NCI-H2196 treated with DMSO at 0.1 percent for 48 hours (cell line): Measurements from ENCODE around the gene TMEM171.

ENCODE experiments used
- DNase-seq: peaks from one replicate; lab custom pipeline; 2025; ENCODE audit not compliant: unreplicated experiment; lab: John Stamatoyannopoulos, UW

TMEM171 gene

DNA sequence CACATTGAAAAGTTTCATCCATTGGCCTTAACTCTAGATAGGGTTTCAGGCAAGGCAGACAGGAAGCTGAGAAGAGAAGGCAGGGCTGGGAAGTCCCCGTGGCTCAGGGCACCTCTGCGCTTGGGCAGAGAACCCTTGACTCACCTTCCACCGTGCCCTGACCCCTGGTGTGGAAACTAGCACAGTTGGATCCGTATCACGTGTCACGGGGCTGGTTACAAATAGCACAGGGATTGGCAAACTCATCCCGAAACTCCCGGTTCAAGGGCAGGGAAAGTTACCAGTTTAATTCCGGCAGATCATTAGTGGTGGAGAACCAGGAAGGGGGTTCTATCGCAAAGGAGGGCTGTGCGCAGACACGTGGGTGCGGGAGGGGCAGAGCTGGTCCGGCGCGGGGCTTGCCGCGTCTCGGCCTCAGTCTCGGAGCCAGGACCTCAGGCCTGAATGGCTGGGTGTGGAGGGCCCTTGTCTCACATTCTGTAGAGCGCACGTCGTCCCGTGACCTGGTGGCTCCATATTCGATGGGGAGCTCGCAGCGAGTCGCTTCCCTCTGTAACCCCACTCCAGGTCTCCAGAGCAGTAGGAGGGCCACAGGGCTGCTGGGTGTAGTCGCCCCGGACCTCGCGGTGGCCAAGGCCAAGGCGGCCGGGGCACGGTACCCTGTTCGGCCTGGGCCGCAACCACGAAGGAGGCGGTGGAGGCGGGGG lies 771 bp upstream of the TMEM171 start:
- no peak for DNase-seq

DNA sequence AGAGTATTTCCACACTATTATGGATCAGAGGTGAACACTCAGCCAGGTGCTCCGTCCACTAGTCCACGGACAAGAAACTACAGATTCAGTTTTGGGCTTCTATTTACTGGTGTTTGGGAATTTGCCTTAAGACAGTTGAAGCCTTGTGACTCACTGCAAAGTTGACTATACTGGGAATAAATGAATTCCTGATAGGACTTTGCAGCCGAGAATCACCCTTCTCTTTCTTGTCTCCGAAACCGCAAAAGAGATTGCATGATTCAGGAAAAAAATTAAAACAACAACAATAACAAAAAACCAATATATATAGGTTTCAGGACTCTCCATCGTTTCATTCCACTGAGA lies 716 bp downstream of the TMEM171 start:
- DNase-seq: no peak

DNA sequence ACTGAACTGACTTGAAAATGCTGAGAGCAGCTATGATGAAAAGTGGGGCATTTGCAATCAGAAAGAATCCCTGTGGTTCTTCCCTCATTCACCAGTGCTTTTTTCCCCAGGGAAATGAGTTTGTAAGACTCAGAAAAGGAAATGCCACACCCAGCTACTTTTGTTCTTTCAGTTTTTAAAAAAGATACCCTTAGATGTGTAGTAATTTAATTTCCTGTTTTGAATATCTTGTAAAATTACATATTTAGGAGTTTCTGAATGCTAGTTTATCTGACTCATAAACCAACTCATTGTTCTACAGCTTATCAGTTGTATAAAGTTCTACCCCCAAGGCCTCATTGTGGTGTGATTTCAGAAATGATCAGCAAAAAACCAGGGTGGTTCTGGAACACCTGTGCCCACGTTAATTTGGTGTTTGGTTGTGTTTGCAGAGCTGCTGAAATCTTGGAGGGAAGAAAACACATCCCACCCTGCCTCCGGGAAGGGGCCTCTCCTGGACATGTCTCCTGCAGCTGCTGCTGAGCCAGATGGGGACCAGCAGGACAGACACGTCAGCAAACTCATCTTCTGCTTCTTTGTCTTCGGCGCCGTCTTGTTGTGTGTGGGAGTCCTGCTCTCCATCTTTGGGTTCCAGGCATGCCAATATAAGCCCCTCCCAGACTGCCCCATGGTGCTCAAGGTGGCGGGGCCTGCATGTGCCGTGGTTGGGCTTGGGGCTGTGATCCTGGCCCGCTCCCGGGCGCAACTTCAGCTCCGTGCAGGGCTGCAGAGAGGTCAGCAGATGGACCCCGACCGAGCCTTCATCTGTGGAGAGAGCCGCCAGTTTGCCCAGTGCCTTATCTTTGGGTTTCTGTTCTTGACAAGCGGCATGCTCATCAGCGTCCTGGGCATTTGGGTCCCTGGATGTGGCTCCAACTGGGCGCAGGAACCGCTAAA lies 2.8 kb downstream of the TMEM171 start:
- no peak for DNase-seq

DNA sequence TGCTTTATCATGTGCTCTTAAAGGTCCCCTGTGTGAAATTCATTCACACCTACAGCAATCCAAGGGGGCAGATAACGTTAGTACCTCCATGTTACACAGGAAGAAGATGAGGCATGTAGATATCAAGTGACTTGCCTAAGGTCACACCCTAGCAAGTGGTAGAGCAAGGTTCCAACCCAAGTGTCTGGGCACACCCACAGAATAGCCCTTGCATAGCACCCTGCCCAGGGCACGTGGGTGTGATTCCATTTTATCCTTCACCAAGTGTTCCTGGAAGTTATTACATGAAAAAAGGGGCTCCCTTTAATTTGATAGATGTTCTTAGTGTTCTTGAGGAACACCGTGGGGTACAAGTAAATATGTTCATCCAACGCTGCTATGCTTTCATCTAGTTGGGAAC lies 4.9 kb downstream of the TMEM171 start:
- no peak for DNase-seq

DNA sequence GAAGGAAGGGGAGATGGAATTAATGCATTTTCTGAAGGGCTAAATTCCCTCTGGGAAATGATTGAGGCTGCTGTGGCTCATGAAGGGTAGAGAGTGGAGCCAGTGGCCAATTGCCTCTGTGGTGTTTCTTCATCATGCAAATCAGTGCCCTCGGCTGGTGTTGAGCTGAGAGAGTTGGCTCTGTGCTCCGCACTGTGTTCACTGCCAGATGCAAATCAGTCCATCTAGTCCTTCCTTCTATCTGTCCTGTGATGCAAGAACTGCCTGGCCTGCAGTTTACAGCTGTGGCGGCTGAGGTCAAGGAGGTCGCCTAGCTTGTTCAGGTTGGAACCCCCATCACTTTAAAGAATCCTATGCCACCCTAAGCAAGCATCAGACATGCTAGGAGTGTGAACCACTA lies 6.0 kb downstream of the TMEM171 start:
- DNase-seq: no peak

DNA sequence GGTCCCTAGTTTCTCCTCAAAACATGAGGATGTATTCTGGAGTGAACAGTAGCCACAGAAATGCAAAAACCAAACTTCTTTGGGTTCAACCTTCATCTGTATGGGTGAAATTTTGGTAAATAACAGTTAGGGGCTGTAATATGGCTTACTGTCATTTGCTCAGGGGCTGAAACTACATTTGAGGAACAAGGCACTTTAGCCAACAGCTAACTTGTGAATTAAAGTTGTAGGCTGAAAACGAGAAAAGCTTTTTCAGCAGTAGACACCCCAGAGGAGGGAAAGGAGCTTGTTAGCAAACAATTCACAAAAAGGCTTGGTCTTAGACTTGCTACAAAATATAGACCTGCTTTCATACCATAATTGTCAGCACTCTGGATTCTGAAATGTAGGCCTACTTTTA lies 6.6 kb downstream of the TMEM171 start:
- no peak for DNase-seq

DNA sequence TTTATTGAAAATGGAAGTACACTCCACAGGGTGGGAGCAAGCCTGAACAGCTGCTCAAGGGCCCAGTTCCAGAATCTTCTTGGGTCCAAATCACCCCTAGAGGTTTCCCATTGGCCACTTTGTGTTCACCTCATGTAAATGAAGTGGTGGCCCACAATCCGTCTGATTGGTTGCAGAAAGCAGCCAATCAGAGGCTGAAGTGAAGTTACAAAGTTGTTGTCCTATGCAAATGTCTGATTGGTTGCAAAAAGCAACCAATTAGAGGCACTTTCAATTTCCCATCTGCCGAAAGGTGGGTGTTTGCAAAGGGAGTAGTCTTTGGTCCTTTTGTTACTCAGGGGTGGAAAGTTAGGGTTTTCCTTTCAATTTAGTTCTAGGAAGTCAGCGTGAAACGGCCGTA lies 8.8 kb downstream of the TMEM171 start:
- DNase-seq: no peak

DNA sequence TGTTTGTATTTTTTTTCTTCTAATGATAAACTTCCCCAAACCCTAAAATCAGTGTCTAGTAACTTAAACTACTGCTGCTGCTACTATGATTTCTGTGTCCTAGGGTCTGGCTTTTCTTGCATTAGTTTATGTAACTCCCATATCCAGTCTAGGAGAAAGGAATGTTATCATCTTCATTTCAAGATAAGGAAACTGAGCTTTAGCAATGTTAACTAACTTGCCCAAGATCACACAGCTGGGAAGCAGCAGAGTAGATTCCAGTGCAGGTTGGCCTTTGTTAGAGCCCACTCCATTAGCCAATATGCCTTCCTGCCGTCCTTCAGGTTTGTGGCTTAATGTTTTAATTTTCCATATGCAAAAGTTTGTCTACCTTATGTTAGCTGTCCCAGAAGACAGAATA lies 10.4 kb downstream of the TMEM171 start:
- DNase-seq: no peak

DNA sequence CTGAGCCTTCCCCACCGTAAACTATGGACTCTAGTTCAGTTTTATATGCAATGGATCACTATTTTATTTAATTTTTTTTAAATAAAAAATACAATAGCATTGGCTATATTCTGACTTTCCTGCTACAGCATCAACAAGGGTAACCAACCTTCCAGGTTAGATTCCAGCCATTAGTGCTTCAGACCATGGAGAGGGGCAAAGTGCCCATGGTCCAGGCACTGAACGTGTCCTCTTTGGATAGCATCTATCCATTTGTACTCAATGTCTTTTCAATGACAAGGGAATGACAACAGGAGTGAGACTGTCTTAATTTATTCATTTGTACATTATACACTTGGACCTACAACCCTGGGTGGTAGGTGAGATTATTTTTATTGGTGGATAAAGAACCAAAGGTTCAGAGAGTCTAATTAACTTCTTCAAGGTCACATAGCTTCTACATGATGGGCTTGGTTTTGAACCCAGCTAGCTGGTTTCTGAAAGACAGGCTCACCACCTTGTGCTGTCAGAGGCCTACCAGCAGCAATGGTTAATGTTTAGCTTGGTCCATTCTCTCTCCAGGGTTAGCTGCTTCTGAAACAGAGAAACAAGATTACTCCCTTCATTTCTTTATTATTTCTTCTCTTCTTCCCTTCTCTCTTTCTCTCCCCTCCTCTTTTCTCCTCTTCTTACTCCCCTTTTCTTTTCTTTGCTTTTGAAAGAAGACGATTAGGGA lies 11.5 kb downstream of the TMEM171 start:
- DNase-seq: no peak

DNA sequence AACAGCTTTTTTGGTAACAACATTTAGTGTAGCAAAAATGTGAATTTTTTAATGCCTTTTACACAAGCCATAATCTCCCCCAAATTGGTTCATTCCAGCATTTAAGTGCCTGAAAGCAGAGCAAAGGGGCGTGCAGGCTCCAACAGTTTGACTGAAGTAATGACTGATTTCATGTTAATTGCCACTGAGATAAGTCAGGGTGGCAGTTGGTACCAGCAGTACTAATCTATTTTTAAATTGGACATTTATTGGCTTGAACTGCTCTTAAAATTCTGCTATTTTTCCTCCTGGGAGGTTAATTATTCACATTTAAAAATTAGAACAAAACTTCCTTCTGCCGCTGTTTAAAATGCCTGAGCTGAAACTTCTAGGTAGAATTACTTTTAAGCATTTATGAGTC lies 12.4 kb downstream of the TMEM171 start:
- no peak for DNase-seq

DNA sequence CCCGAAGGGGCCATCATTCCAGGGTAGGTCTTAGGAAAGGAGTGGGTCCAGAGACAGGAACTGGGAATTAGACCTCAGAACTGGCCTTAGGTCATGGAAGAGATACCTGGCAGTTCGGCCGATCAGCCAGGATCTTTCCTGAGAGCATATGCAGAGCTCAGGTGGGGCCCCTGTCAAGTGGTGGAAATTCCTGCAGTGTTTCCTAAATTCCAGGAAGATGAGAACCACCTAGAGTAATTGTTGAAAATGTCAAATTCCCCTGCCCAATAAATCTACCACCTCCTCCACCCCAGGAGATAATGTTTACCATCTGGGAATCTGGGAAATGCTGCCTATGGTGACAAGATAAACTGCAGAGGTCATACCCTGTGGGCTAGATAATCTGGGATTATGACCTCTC lies 14.6 kb downstream of the TMEM171 start:
- no peak for DNase-seq

DNA sequence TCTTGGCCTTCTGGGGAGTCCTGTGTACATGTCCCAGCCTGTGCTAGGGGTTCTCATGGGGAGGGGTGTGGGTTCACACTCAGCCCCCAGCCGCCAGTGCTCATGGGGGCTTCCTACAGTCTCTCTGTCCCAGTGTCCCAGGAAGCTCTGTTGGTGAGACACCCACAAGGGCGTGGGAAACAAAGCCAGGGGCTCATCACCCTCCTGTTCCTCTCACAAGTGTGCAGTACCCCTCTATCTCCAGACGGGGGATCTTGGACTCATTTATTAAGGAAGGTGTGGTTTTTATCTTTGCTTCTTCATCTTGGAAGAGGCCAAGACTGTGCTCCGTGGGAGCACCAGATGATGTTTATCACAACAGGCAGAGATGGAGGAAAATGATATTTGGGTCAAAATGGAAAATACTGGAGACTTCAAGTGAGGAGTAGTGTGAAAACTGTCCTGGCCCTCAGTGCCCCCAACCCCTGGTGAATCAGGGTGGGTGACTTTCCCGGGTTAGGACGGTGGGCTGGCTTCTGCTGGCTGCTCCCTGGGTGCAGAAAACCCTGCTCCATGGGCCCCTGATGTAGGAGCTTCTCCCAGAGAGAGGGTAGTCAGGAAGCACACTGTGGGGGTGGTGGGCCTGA lies 15.2 kb downstream of the TMEM171 start:
- no peak for DNase-seq

DNA sequence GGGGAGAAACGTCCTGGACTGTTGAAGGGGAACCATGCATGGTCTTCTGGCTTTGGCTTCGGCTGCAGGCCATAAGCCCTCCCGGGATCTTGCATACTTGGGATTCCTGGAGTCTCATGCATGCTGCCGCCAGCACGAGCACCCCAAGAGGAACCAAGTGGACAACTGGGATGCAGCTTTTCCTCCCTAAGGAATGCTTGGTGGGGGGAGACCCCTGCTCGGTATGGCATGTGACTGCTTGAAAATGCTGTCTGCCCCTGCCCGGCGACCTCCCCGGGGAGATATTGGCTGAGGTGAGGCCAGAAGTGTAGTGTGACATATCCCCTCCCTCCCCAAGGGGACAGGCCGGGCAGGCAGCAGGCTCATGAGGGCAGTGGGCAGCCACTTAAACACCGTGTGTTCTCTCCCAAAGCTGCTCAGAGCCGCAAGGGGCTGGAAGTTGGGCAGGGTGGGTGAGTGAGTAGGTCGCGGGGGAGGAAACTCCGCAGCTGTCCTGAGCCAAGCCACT lies 15.7 kb downstream of the TMEM171 start:
- no peak for DNase-seq

DNA sequence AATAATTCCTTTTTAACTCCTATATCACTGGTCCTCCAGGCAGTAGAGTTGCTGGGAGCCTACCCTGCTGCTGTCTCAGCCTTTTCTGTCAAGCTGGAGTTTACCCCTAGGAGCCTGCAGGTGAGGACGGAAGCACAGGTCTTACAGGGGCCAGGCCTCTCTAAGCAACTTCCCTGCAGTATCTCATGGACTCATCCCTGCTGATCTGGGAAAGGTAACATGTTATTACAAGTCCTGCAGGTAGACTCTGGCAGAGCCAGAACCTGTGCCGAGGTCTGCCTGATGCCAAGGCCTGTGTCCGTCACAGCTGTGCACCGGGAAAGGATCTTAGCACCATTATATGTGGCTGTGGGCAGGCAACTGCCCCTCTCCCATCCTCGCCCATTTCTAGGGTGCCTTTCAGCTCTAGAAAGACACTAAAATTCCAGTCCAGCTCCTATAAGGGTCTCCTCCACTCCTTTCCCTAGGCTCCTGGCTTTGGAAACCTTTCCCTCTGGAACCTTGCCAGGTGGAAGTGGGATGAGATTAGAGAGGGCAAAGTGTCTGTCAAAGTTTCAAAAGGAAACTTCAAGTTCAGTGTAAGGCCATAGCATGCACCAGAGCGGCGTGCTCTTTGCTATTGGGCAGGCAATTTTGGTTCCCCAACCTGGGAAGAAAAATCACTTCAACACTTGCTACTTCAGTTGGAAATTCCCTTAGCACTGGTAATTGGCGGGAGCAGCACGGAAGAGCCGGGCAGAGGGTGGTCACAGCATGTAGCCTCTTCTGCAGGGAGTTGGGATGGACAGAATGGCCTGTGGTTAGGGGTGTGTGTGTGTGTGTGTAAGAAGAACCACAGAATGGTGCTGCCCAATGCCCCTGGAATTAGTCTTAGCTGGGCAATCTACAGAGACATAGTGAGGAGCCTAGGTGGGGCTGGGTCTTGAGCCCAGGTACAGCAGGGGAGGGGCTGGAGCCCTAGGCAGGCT lies 17.5 kb downstream of the TMEM171 start:
- DNase-seq: no peak

DNA sequence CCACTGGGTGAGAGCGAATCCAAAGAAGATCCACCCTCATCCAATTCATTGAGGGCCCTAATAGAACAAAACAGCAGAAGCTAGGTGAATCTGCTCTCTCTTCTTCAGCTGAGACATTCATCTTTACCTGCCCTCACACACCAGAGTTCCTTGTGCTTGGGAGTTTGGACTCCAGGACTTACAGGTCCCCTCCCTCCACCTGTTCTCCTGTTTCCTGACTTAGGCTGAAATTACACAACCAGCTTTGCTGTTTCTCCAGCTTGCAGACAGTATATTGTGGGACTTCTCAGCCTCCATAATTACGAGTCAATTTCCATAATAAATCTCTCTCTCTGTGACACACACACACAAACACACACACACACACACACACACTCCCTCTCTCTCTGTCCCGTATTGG lies 19.1 kb downstream of the TMEM171 start:
- no peak for DNase-seq

DNA sequence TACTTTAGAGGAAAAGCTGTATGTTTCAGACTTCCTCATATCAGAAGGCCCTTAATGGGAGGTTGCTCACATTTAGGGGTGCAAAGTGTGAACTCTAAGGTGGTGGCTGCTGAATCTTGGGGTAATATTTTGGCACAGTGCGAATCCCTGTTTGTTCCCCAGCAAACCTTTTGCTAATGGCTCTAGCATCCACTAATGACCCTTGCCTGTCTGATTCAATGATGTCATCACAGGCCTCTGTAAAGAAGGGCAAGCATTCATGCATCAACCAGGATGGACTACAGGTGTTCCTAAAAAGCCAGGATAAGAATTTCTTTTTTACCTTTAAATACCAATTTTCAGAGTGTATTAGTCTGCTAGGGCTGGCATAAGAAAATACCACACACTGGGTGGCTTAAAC lies 20.4 kb downstream of the TMEM171 start:
- DNase-seq: no peak

DNA sequence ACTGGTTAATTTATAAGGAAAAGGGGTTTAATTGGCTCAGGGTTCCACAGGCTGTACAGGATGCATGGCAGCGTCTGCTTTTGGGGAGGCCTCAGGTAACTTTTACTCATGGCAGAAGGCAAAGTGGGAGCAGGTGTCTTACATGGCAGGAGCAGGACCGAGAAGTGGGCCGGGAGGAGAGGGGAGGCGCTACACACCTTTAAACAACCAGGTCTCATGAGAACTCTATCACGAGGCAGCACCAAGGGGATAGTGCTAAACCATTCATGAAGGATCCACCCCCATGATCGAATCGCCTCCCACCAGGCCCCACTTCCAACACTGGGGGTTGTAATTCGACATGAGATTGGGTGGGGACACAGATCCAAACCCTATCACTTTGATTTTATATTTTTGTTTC lies 21.7 kb downstream of the TMEM171 start:
- DNase-seq: no peak

DNA sequence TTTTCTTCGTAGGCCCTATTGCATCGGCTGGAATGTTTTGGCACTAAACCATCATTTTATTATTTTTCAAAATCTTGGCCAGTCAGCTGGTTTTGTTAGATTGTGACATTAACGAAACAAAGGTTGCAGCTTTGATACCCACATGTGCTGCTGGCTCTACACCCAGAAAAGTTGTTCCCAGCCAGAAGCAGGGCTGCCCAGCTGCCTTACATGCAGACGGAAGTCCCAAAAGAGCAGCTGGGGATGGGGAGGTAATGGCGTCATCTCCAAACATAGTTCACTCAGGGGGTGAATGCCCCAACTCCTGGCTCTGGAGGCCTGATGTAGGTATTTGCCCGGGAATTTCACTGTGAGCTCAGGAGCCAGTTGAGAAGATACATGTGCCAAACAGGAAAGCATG lies 23.3 kb downstream of the TMEM171 start:
- no peak for DNase-seq

DNA sequence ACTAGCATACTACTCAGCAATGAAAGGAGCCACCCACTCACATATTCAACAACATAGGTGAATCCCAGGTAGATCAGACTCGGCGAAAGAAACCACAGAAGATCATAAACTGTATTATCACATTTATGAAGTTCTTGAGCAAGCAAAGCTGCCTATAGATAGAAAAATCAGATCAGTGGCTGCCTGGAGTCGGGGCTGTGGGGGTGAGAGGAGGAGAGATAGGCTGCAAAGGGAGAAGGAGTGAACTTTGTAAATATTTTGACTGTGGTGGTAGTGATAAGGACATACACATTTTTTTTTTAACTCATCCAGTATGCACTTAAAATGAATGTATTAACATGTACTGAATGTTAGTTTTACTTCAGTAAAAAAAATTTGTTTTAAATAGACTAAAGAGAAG lies 29.2 kb downstream of the TMEM171 start:
- DNase-seq: no peak

DNA sequence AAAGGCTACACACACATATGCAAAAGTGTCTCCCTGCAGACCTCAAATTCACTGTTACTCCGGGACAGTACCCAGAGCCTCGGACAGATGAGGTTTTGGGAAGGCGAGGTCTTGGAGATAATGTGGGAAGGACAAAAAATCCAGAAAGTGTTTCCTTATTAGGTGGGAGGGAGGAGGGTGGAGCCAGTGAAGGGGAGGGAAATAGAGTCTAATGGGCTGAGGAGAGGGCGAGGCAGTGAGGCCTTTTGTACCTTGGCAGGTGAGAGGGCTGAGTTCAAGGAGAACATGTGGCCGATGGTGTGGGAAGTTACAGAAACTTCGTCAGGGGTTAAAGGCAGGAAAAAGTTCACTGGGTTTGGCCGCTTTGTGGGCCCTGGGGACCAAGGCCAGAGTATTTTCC lies 30.5 kb downstream of the TMEM171 start:
- DNase-seq: no peak
